ENCODE results near the gene CHST12. TPM values are rescaled to one million over a fixed set of nuclear protein-coding genes. Genes with fewer than 3 reads are reported as not detected.
"Not testable (repeated sequence)": the region's sequence is repeated elsewhere in the genome, so short reads cannot be mapped to it uniquely, and the experiment has no call there.

CHST12 gene
- total and polyA plus RNA-seq, 11 donors, result 12.5 to 20.7 (median 14.8) TPM

- WGBS, 4 donors, result 44 to 58% (median 55%) methylated on average over 12 of the region's 12 CpGs
- peaks cover 0 to 71% (median 39%) of the 10 kb centered on the region in 12 donors for H3K4me1 ChIP-seq
- no peak overlapping the region for H3K4me3 ChIP-seq
- peak overlapping the region in 8 of 12 donors; percentile 8 to 51 (median 30) for H3K27ac ChIP-seq
- ATAC-seq (peak in 3 of 4 donors; percentile 25 to 53 (median 48)), DNase-seq (no peak)
- no peaks in the 10 kb centered on the region for H3K27me3 ChIP-seq
- TF ChIP-seq CTCF (IDR thresholded peaks at IDR 0.05), result no peak
- no peak for TF ChIP-seq POLR2A (IDR thresholded peaks at IDR 0.05)
- H3K9me3 ChIP-seq, result no peaks in the 10 kb centered on the region
- intact Hi-C loops (cut with DNase I), result no loop called here
- no peaks in the 10 kb centered on the region for H3K36me3 ChIP-seq
Measured at GRCh38 chr7:2411815-2412586, 8.6 kb downstream of the CHST12 start.

- DNase-seq, result no peak
- no peaks in the 10 kb centered on the region for H3K9me3 ChIP-seq
- TF ChIP-seq POLR2A (IDR thresholded peaks at IDR 0.05) (no peak), CTCF (IDR thresholded peaks at IDR 0.05) (no peak)
- no peak overlapping the region for H3K4me3 ChIP-seq
- 71 to 87% (median 77%) methylated on average over 3 of the region's 3 CpGs for WGBS, 4 donors
- ATAC-seq, result no peak
- intact Hi-C loops (cut with DNase I), result no loop called here
- H3K36me3 ChIP-seq, result no peaks in the 10 kb centered on the region
- peak overlapping the region in 7 of 12 donors; percentile 8 to 40 (median 28) for H3K27ac ChIP-seq
- H3K27me3 ChIP-seq, result no peaks in the 10 kb centered on the region
- peaks cover 0 to 67% (median 37%) of the 10 kb centered on the region in 12 donors for H3K4me1 ChIP-seq
Measured at GRCh38 chr7:2412587-2413201, 9.3 kb downstream of the CHST12 start.

GRCh38 chr7:2416063-2416462 is 12.7 kb downstream of the CHST12 start:
- ATAC-seq (no peak), DNase-seq (no peak)
- H3K27ac ChIP-seq, result no peak overlapping the region
- no peaks in the 10 kb centered on the region for H3K9me3 ChIP-seq
- intact Hi-C loops (cut with DNase I), result no loop called here
- TF ChIP-seq CTCF (IDR thresholded peaks at IDR 0.05), result no peak
- no peaks in the 10 kb centered on the region for H3K27me3 ChIP-seq
- H3K4me3 ChIP-seq, result no peak overlapping the region
- 73 to 79% (median 74%) methylated on average over 5 of the region's 5 CpGs for WGBS, 4 donors
- H3K36me3 ChIP-seq, result no peaks in the 10 kb centered on the region
- H3K4me1 ChIP-seq, result peaks cover 0 to 45% (median 26%) of the 10 kb centered on the region in 12 donors

GRCh38 chr7:2416650-2417049 is 13.2 kb downstream of the CHST12 start:
- H3K27me3 ChIP-seq, result no peaks in the 10 kb centered on the region
- ATAC-seq (no peak), DNase-seq (no peak)
- no peak overlapping the region for H3K4me3 ChIP-seq
- WGBS, 4 donors, result 95 to 97% (median 95%) methylated on average over 6 of the region's 6 CpGs
- H3K27ac ChIP-seq, result no peak overlapping the region
- intact Hi-C loops (cut with DNase I), result no loop called here
- peaks cover 0 to 39% (median 20%) of the 10 kb centered on the region in 12 donors for H3K4me1 ChIP-seq
- no peaks in the 10 kb centered on the region for H3K36me3 ChIP-seq
- TF ChIP-seq POLR2A (IDR thresholded peaks at IDR 0.05), result no peak
- no peak for TF ChIP-seq CTCF (IDR thresholded peaks at IDR 0.05)
- H3K9me3 ChIP-seq, result no peaks in the 10 kb centered on the region

- H3K27me3 ChIP-seq; DNase-seq; ATAC-seq; H3K36me3 ChIP-seq; intact Hi-C loops (cut with DNase I); H3K4me3 ChIP-seq; H3K9me3 ChIP-seq: not testable (repeated sequence)
- Histone ChIP-seq H3K4me1 (peaks cover 0 to 34% (median 15%) of the 10 kb centered on the region in 12 donors), H3K27ac (peak overlapping the region in 1 of 12 donors; percentile 28)
- 93 to 99% (median 97%) methylated on average over 3 of the region's 3 CpGs for WGBS, 4 donors
Measured at GRCh38 chr7:2417178-2417577, 13.8 kb downstream of the CHST12 start.
